Chondrocyte (in vitro differentiated cells): ENCODE results near the gene WIPF2. TPM values are rescaled to one million over a fixed set of nuclear protein-coding genes. Genes with fewer than 3 reads are reported as not detected.

Experiments used
- DNase-seq: peaks from one replicate; pipeline ENCODE4 v3.0.0; 2021; ENCODE audit warnings: mixed read lengths, low spot score
- H3K27ac Mint-ChIP-seq: one replicate; pipeline ENCODE4 v1.8.0; 2021; ENCODE audit warnings: mild to moderate bottlenecking, moderate library complexity, mixed read lengths; ENCODE audit not compliant: unreplicated experiment
- H3K27me3 Mint-ChIP-seq: 2 replicates; pipeline ENCODE4 v1.8.0; 2021; ENCODE audit warnings: low read depth, mixed read lengths
- H3K36me3 Mint-ChIP-seq: 2 replicates; pipeline ENCODE4 v1.8.0; 2021; ENCODE audit warnings: low read depth, mixed read lengths
- H3K4me1 Mint-ChIP-seq: 2 replicates; pipeline ENCODE4 v1.8.0; 2021; ENCODE audit warnings: low read depth, mild to moderate bottlenecking, mixed read lengths
- H3K4me3 Mint-ChIP-seq: one replicate; pipeline ENCODE4 v1.8.0; 2021; ENCODE audit warnings: mild to moderate bottlenecking, moderate library complexity, mixed read lengths; ENCODE audit not compliant: unreplicated experiment
- H3K9me3 Mint-ChIP-seq: 2 replicates; pipeline ENCODE4 v1.8.0; 2021; ENCODE audit warnings: low read depth, mixed read lengths
- total RNA-seq: library from RNA; stranded (reverse); gene quantifications from 3 replicates; pipeline ENCODE4 v1.2.1, GENCODE V29; 2021
- TF ChIP-seq, protein P1 (sequence below): fragments of 200-600 bp; sonication (generic); IDR thresholded peaks from 2 replicates; pipeline ENCODE4 v1.5.0; 2021; ENCODE audit warnings: antibody characterized with exemption, mild to moderate bottlenecking, moderate library complexity

The WIPF2 gene
- total RNA-seq, 1 donor from 2014 or later, result 28.3 TPM

DNA sequence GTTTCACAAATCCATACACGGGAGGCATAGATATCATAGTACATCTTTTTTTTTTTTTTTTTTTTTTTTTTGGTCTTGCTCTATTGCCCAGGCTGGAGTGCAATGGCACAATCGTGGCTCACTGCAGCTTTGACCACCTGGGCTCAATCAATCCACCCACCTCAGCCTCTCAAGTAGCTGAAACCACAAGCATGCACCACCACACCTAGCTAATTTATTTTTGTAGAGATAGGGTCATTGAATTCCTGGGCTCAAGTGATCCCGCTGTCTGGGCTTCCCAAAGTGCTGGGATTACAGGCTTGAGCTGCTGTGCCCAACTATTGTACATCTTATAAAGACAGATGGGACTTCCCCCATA is 45.3 kb upstream of the WIPF2 start:
- no peaks in the 10 kb centered on the region for H3K27me3 Mint-ChIP-seq
- peaks cover 7% of the 10 kb centered on the region for H3K4me1 Mint-ChIP-seq
- no peaks in the 10 kb centered on the region for H3K9me3 Mint-ChIP-seq

DNA sequence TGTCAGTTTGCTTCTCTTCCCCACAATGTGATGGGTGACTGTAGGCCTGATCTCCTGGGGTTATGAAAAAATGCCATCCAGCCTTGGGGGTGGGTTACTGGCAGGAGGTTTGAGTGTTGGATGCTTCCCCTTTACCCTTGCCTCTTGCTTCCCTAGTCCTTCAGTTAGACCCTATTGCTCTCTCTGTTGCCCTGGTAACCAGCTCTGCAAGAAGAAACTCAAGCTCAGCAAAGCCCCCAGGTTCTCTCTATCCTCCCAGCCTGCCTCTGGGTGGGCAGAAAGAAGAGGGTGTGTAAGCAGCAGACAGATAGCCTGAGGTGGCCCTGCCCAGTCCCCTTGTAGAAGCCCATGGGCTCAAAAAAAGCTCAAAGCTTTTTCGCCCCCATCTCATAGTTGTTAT is 44.6 kb upstream of the WIPF2 start:
- no peak for DNase-seq
- H3K27ac Mint-ChIP-seq, result no peak overlapping the region
- TF ChIP-seq, protein P1, sequence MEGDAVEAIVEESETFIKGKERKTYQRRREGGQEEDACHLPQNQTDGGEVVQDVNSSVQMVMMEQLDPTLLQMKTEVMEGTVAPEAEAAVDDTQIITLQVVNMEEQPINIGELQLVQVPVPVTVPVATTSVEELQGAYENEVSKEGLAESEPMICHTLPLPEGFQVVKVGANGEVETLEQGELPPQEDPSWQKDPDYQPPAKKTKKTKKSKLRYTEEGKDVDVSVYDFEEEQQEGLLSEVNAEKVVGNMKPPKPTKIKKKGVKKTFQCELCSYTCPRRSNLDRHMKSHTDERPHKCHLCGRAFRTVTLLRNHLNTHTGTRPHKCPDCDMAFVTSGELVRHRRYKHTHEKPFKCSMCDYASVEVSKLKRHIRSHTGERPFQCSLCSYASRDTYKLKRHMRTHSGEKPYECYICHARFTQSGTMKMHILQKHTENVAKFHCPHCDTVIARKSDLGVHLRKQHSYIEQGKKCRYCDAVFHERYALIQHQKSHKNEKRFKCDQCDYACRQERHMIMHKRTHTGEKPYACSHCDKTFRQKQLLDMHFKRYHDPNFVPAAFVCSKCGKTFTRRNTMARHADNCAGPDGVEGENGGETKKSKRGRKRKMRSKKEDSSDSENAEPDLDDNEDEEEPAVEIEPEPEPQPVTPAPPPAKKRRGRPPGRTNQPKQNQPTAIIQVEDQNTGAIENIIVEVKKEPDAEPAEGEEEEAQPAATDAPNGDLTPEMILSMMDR, result no peak
- peaks cover 22% of the 10 kb centered on the region for H3K36me3 Mint-ChIP-seq
- no peaks in the 10 kb centered on the region for H3K27me3 Mint-ChIP-seq
- no peaks in the 10 kb centered on the region for H3K9me3 Mint-ChIP-seq
- H3K4me1 Mint-ChIP-seq, result peaks cover 9% of the 10 kb centered on the region
- H3K4me3 Mint-ChIP-seq, result no peak overlapping the region

More for the DNA sequence above, 45.3 kb upstream of the WIPF2 start:
- peak; percentile 6 for DNase-seq
- no peak overlapping the region for H3K4me3 Mint-ChIP-seq
- TF ChIP-seq, protein P1, result no peak
- no peak overlapping the region for H3K27ac Mint-ChIP-seq
- H3K36me3 Mint-ChIP-seq, result peaks cover 27% of the 10 kb centered on the region

DNA sequence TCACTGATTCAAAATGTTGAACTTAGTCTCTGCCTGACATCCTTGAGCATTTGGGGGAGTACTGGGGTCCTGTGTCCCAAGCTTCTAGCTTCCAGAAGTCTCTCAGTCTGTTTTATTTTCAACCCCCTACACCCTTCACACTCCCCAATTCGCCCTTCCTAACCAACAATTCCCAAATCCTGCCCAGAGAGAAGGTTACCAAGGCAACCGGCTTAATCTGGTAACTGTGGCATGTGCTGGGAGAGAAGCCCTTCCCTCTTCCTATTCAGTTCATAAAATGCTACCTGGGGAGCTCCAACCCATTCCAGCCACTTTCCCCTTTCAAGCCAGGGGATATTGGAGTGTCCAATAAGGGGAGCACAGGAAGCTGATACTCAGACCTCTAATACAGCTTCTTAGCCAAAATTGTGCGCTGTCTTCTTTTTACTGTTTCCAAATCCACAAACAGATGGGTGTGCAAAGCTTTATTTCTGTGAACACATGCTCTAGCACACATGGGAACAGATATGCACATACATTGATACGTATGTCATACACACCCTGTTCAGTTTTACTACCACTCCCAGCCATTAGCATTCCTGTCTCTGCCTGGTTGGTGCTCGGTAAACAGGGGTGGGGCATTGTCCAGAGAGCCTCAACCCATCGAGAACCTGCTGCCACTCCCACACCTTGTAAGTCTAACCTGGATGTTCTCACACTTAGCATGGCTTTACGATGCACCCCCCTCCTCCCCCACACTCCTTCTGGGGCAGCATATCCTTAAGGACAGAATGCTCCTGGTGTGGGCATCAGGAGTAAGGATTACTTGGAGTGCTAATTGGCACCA is 43.0 kb upstream of the WIPF2 start:
- no peaks in the 10 kb centered on the region for H3K9me3 Mint-ChIP-seq
- peaks cover 16% of the 10 kb centered on the region for H3K36me3 Mint-ChIP-seq
- peaks cover 21% of the 10 kb centered on the region for H3K4me1 Mint-ChIP-seq
- TF ChIP-seq, protein P1, result no peak
- DNase-seq, result peak; percentile 32
- H3K27ac Mint-ChIP-seq, result no peak overlapping the region
- no peaks in the 10 kb centered on the region for H3K27me3 Mint-ChIP-seq
- H3K4me3 Mint-ChIP-seq, result no peak overlapping the region

DNA sequence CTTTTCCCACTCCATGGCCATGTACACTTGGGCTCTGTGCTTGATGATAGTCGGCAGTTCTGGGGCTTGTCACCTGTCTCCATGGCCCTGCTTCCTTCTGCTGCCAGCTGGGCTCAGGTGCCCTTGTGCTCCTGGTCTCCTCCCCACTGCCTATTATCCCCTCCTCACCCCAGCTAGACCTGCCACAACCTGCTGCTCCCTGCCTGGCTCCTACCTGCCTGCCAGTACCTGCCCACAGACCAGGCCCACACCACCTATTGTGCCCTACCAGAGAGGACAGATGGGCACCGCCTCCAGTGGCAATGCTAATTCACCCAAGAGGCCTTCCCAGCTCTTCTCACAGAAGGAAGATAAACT is 42.4 kb upstream of the WIPF2 start:
- Mint-ChIP-seq H3K4me1 (peaks cover 21% of the 10 kb centered on the region), H3K9me3 (no peaks in the 10 kb centered on the region), H3K27me3 (no peaks in the 10 kb centered on the region), H3K4me3 (peak overlapping the region; percentile 40), H3K27ac (no peak overlapping the region), H3K36me3 (peaks cover 14% of the 10 kb centered on the region)
- DNase-seq, result no peak
- TF ChIP-seq, protein P1, result no peak

DNA sequence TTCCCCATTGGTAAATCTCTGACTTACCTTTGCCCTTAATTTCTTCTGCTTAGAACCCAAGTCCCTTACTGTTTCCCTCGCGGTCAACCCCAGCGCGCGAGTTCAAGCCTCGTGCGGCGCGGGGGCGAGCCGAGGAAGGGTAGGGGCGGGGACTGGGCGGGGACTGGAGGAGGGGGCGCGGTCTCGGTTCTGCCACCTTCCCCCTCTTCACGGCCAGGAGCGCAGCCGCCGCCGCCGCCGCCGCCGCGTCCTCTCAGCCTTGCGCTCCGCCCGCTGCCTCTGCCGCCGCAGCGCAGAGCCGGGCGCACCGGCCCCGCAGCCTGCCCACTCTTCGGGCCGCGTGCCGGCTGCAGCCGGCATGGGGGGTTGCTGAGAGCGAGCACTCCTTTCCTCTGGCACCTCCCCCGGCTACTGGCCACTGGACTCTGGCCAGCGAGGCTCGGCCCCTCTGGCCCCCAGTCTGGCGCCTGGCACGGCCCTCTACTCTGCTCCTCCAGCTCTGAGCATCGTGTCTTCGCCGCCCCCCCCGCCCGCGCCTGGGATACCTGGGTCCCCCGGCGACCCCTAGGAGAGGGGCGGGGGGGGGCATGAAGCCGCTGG is 41.7 kb upstream of the WIPF2 start, which contains the start of gene RAPGEFL1:
RAPGEFL1 (plus strand) TSS at position 196 of the 600 bp plus-strand sequence; CDS start at position 588, 392 bp downstream.
- Mint-ChIP-seq H3K27ac (no peak within 1 kb of the TSS), H3K27me3 (no peaks in the 10 kb centered on the region), H3K9me3 (no peaks in the 10 kb centered on the region), H3K4me1 (peaks cover 21% of the 10 kb centered on the region), H3K4me3 (peak within 1 kb of the TSS; percentile 40), H3K36me3 (peaks cover 8% of the 10 kb centered on the region)
- DNase-seq, result no peak
- TF ChIP-seq, protein P1, result no peak
